ENCODE results near the gene CAMK1D.
A peak's percentile ranks its signal among the peaks of the same experiment; 100 is the strongest.

The CAMK1D gene

GRCh38 chr10:12387561-12388210, 38.3 kb downstream of the CAMK1D start (continued):
- TF ChIP-seq ZNF280D (tag by site-specific recombination; IDR thresholded peaks at IDR 0.05), result no peak
- TF ChIP-seq ZNF473 (tag by site-specific recombination; IDR thresholded peaks at IDR 0.05), result no peak

- no peaks in the 10 kb centered on the region for H3K36me3 ChIP-seq (ENCODE audit: control insufficient read depth in 2 of 2, insufficient read depth in 1 of 2, low read length in 2 of 2)
- CTCF ChIA-PET, result interaction anchor here (0.6 kb wide), 1 partner anchor 61 kb away, joined by 4 read pairs; no protein-coding TSS in a partner anchor
- no peak overlapping the region for H3K27ac ChIP-seq (ENCODE audit: extremely low read depth, low read depth, low read length)
- POLR2A ChIA-PET, result no interaction called here
- H3K9me3 ChIP-seq (ENCODE audit: control insufficient read depth, insufficient read depth, low read depth, low read length), result no peaks in the 10 kb centered on the region
- TF ChIP-seq ZSCAN18 (tag by site-specific recombination; IDR thresholded peaks at IDR 0.05) (no peak), ZNF24 (tag by site-specific recombination; IDR thresholded peaks at IDR 0.05) (no peak), ZNF624 (tag by site-specific recombination; IDR thresholded peaks at IDR 0.05) (no peak), ZNF223 (tag by site-specific recombination; IDR thresholded peaks at IDR 0.05) (no peak), ZNF510 (tag by site-specific recombination; IDR thresholded peaks at IDR 0.05; ENCODE audit: insufficient replicate concordance) (no peak), ZNF302 (tag by site-specific recombination; IDR thresholded peaks at IDR 0.05; ENCODE audit: low read depth) (no peak), SCRT2 (tag by site-specific recombination; IDR thresholded peaks at IDR 0.05) (0 out of 2 replicates have a peak, but pooled peaks have one; percentile 13)
- H3K4me1 ChIP-seq (ENCODE audit: control insufficient read depth, insufficient read depth, low read length), result peaks cover 6% of the 10 kb centered on the region
- no peak overlapping the region for H3K4me3 ChIP-seq (ENCODE audit: low read depth, low read length)
Measured at GRCh38 chr10:12388671-12389070, 39.3 kb downstream of the CAMK1D start.

- Histone ChIP-seq H3K9me3 (ENCODE audit: control insufficient read depth, insufficient read depth, low read depth, low read length) (no peaks in the 10 kb centered on the region), H3K27ac (ENCODE audit: extremely low read depth, low read depth, low read length) (no peak overlapping the region), H3K4me1 (ENCODE audit: control insufficient read depth, insufficient read depth, low read length) (peaks cover 6% of the 10 kb centered on the region), H3K4me3 (ENCODE audit: low read depth, low read length) (no peak overlapping the region), H3K36me3 (ENCODE audit: control insufficient read depth in 2 of 2, insufficient read depth in 1 of 2, low read length in 2 of 2) (no peaks in the 10 kb centered on the region)
- CTCF ChIA-PET, result interaction anchor here (0.6 kb wide), 1 partner anchor 61 kb away, joined by 4 read pairs; no protein-coding TSS in a partner anchor
- TF ChIP-seq ZNF184 (tag by site-specific recombination; IDR thresholded peaks at IDR 0.05) (no peak), OVOL3 (tag by site-specific recombination; IDR thresholded peaks at IDR 0.05) (no peak)
- POLR2A ChIA-PET, result no interaction called here
Measured at GRCh38 chr10:12389154-12389734, 39.9 kb downstream of the CAMK1D start.

- POLR2A ChIA-PET, result interaction anchor here (1.4 kb wide), 1 partner anchor 10 kb away, joined by 4 read pairs; no protein-coding TSS in a partner anchor
- Histone ChIP-seq H3K27ac (ENCODE audit: extremely low read depth, low read depth, low read length) (no peak overlapping the region), H3K4me1 (ENCODE audit: control insufficient read depth, insufficient read depth, low read length) (peaks cover 6% of the 10 kb centered on the region), H3K36me3 (ENCODE audit: control insufficient read depth in 2 of 2, insufficient read depth in 1 of 2, low read length in 2 of 2) (no peaks in the 10 kb centered on the region), H3K4me3 (ENCODE audit: low read depth, low read length) (no peak overlapping the region), H3K9me3 (ENCODE audit: control insufficient read depth, insufficient read depth, low read depth, low read length) (no peaks in the 10 kb centered on the region)
- CTCF ChIA-PET, result no interaction called here
- no peak for TF ChIP-seq ZFP3 (tag by site-specific recombination; IDR thresholded peaks at IDR 0.05; ENCODE audit: low read depth)
- TF ChIP-seq CTCF (tag by site-specific recombination; IDR thresholded peaks at IDR 0.05), result no peak
- TF ChIP-seq TRIM28 (IDR thresholded peaks at IDR 0.05; ENCODE audit: borderline replicate concordance, low read length), result no peak
- no peak for TF ChIP-seq FEZF1 (tag by site-specific recombination; IDR thresholded peaks at IDR 0.05)
- no peak for TF ChIP-seq ZNF585B (tag by site-specific recombination; IDR thresholded peaks at IDR 0.05)
- no peak for TF ChIP-seq ZNF518A (tag by site-specific recombination; conservative IDR thresholded peaks at IDR 0.05; ENCODE audit: low read depth)
Measured at GRCh38 chr10:12390733-12391132, 41.4 kb downstream of the CAMK1D start.

All from HEK293 (cell line).